SK-N-SH treated with all-trans-retinoic acid at 6 μM for 48 hours (cell line): ENCODE measurements around the gene UBE2V1.

Experiments
- ATAC-seq: fragments of 200-7000 bp; cut with Tn5 transposase; 3 replicates; pipeline ENCODE4 v1.9.1; 2020; ENCODE audit warnings: mild to moderate bottlenecking, moderate library complexity
- ARNTL ChIP-seq: fragments of 450-650 bp; formaldehyde crosslinking; IDR thresholded peaks from 2 replicates; pipeline ENCODE4 v1.5.0; 2020; ENCODE audit warnings: low read depth, mild to moderate bottlenecking, moderate library complexity, borderline replicate concordance
- BACH2 ChIP-seq: fragments of 250-450 bp; sonication (Bioruptor Pico); IDR thresholded peaks from 2 replicates; pipeline ENCODE4 v1.9.0; 2021; ENCODE audit warnings: mild to moderate bottlenecking, borderline replicate concordance
- CREB5 ChIP-seq: fragments of 250-450 bp; sonication (Bioruptor Pico); IDR thresholded peaks from 2 replicates; pipeline ENCODE4 v1.5.1; 2020; ENCODE audit warnings: low read depth, mild to moderate bottlenecking, moderate library complexity
- CSDC2 ChIP-seq: fragments of 250-450 bp; sonication (Bioruptor Pico); IDR thresholded peaks from 2 replicates; pipeline ENCODE4 v1.5.0; 2020; ENCODE audit warnings: mild to moderate bottlenecking, moderate library complexity
- ESRRG ChIP-seq: fragments of 250-450 bp; sonication (Bioruptor Pico); IDR thresholded peaks from 2 replicates; pipeline ENCODE4 v1.6.1; 2021; ENCODE audit warnings: mild to moderate bottlenecking
- GLIS3 ChIP-seq: fragments of 250-450 bp; sonication (Bioruptor Pico); IDR thresholded peaks from 2 replicates; pipeline ENCODE4 v1.5.0; 2020; ENCODE audit warnings: mild to moderate bottlenecking, moderate library complexity
- ISL1 ChIP-seq: fragments of 250-450 bp; sonication (Bioruptor Pico); IDR thresholded peaks from 2 replicates; pipeline ENCODE4 v2.1.2; 2022; ENCODE audit warnings: mild to moderate bottlenecking, moderate library complexity
- OSR1 ChIP-seq: fragments of 250-450 bp; sonication (Bioruptor Pico); IDR thresholded peaks from 2 replicates; pipeline ENCODE4 v1.8.0; 2022; ENCODE audit warnings: moderate library complexity, mild to moderate bottlenecking, inconsistent platforms
- PATZ1 ChIP-seq: fragments of 250-450 bp; sonication (Bioruptor Pico); IDR thresholded peaks from 2 replicates; pipeline ENCODE4 v1.8.0; 2020; ENCODE audit warnings: mild to moderate bottlenecking, moderate library complexity, borderline replicate concordance
- PPARA ChIP-seq: fragments of 250-450 bp; sonication (Bioruptor Pico); IDR thresholded peaks from 2 replicates; pipeline ENCODE4 v1.5.0; 2020; ENCODE audit warnings: mild to moderate bottlenecking, borderline replicate concordance
- RARB ChIP-seq: fragments of 250-450 bp; sonication (Bioruptor Pico); IDR thresholded peaks from 2 replicates; pipeline ENCODE4 v1.8.0; 2021; ENCODE audit warnings: mild to moderate bottlenecking, moderate library complexity
- SNAI2 ChIP-seq: fragments of 250-450 bp; sonication (Bioruptor Pico); IDR thresholded peaks from 2 replicates; pipeline ENCODE4 v1.5.0; 2020; ENCODE audit warnings: mild to moderate bottlenecking, moderate library complexity
- TCF4 ChIP-seq: fragments of 250-450 bp; sonication (Bioruptor Pico); IDR thresholded peaks from 2 replicates; pipeline ENCODE4 v1.8.0; 2021; ENCODE audit warnings: mild to moderate bottlenecking, moderate library complexity, borderline replicate concordance
- TOX ChIP-seq: fragments of 250-450 bp; sonication (Bioruptor Pico); IDR thresholded peaks from 2 replicates; pipeline ENCODE4 v1.8.0; 2021; ENCODE audit warnings: mild to moderate bottlenecking, moderate library complexity, borderline replicate concordance
- ZC3H10 ChIP-seq: fragments of 250-450 bp; sonication (Bioruptor Pico); IDR thresholded peaks from 2 replicates; pipeline ENCODE4 v1.5.1; 2021; ENCODE audit warnings: mild to moderate bottlenecking, moderate library complexity
- ZFP3 ChIP-seq: fragments of 250-450 bp; sonication (Bioruptor Pico); IDR thresholded peaks from 2 replicates; pipeline ENCODE4 v1.5.0; 2020; ENCODE audit warnings: mild to moderate bottlenecking, moderate library complexity
- ZFP30 ChIP-seq: fragments of 450-650 bp; formaldehyde crosslinking; IDR thresholded peaks from 2 replicates; pipeline ENCODE4 v1.5.0; 2022; ENCODE audit warnings: mild to moderate bottlenecking, moderate library complexity
- ZNF565 ChIP-seq: fragments of 450-650 bp; formaldehyde crosslinking; conservative IDR thresholded peaks from 2 replicates; pipeline ENCODE4 v1.5.0; 2020; ENCODE audit warnings: low read depth, mild to moderate bottlenecking, moderate library complexity
- ZNF70 ChIP-seq: fragments of 450-650 bp; formaldehyde crosslinking; IDR thresholded peaks from 2 replicates; pipeline ENCODE4 v1.5.0; 2020; ENCODE audit warnings: mild to moderate bottlenecking, moderate library complexity
- ZNF8 ChIP-seq: fragments of 450-650 bp; formaldehyde crosslinking; IDR thresholded peaks from 2 replicates; pipeline ENCODE4 v1.5.0; 2020; ENCODE audit warnings: mild to moderate bottlenecking, moderate library complexity
- TF ChIP-seq, protein P1 (sequence below): fragments of 250-450 bp; sonication (Bioruptor Pico); IDR thresholded peaks from 2 replicates; pipeline ENCODE4 v1.8.0; 2021; ENCODE audit warnings: low read depth, mild to moderate bottlenecking, moderate library complexity, borderline replicate concordance
- TF ChIP-seq, protein P2 (sequence below): fragments of 250-450 bp; sonication (Bioruptor Pico); IDR thresholded peaks from 2 replicates; pipeline ENCODE4 v1.5.0; 2020; ENCODE audit warnings: mild to moderate bottlenecking, moderate library complexity
- TF ChIP-seq, protein P3 (sequence below): fragments of 250-450 bp; sonication (Bioruptor Pico); IDR thresholded peaks from 2 replicates; pipeline ENCODE4 v1.5.1; 2021; ENCODE audit warnings: mild to moderate bottlenecking, moderate library complexity

The UBE2V1 gene

GRCh38 chr20:50067461-50067860 is 45.5 kb downstream of the UBE2V1 start (continued):
- TF ChIP-seq PATZ1 (CRISPR knock-in tag) (no peak), PPARA (no peak), CSDC2 (CRISPR knock-in tag) (no peak), ISL1 (no peak), ZC3H10 (CRISPR knock-in tag) (no peak), ZNF8 (CRISPR knock-in tag) (no peak), ZFP30 (CRISPR knock-in tag) (no peak), SNAI2 (no peak), ARNTL (CRISPR knock-in tag) (no peak), ZNF70 (no peak), GLIS3 (CRISPR knock-in tag) (no peak), TCF4 (CRISPR knock-in tag) (no peak), RARB (CRISPR knock-in tag) (no peak), OSR1 (CRISPR knock-in tag) (no peak), BACH2 (CRISPR knock-in tag) (no peak)

GRCh38 chr20:50067018-50067417 is 45.9 kb downstream of the UBE2V1 start:
- no peak for ATAC-seq
- TF ChIP-seq CREB5: no peak
- no peak for TF ChIP-seq ZFP3 (CRISPR knock-in tag)
- no peak for TF ChIP-seq ZFP30 (CRISPR knock-in tag)
- TF ChIP-seq TOX: no peak
- TF ChIP-seq, protein P1, sequence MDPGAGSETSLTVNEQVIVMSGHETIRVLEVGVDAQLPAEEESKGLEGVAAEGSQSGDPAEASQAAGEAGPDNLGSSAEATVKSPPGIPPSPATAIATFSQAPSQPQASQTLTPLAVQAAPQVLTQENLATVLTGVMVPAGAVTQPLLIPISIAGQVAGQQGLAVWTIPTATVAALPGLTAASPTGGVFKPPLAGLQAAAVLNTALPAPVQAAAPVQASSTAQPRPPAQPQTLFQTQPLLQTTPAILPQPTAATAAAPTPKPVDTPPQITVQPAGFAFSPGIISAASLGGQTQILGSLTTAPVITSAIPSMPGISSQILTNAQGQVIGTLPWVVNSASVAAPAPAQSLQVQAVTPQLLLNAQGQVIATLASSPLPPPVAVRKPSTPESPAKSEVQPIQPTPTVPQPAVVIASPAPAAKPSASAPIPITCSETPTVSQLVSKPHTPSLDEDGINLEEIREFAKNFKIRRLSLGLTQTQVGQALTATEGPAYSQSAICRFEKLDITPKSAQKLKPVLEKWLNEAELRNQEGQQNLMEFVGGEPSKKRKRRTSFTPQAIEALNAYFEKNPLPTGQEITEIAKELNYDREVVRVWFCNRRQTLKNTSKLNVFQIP (CRISPR knock-in tag): no peak
- no peak for TF ChIP-seq ESRRG (CRISPR knock-in tag)
- TF ChIP-seq OSR1 (CRISPR knock-in tag): no peak
- TF ChIP-seq, protein P2, sequence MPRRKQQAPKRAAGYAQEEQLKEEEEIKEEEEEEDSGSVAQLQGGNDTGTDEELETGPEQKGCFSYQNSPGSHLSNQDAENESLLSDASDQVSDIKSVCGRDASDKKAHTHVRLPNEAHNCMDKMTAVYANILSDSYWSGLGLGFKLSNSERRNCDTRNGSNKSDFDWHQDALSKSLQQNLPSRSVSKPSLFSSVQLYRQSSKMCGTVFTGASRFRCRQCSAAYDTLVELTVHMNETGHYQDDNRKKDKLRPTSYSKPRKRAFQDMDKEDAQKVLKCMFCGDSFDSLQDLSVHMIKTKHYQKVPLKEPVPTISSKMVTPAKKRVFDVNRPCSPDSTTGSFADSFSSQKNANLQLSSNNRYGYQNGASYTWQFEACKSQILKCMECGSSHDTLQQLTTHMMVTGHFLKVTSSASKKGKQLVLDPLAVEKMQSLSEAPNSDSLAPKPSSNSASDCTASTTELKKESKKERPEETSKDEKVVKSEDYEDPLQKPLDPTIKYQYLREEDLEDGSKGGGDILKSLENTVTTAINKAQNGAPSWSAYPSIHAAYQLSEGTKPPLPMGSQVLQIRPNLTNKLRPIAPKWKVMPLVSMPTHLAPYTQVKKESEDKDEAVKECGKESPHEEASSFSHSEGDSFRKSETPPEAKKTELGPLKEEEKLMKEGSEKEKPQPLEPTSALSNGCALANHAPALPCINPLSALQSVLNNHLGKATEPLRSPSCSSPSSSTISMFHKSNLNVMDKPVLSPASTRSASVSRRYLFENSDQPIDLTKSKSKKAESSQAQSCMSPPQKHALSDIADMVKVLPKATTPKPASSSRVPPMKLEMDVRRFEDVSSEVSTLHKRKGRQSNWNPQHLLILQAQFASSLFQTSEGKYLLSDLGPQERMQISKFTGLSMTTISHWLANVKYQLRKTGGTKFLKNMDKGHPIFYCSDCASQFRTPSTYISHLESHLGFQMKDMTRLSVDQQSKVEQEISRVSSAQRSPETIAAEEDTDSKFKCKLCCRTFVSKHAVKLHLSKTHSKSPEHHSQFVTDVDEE (CRISPR knock-in tag): no peak
- no peak for TF ChIP-seq PATZ1 (CRISPR knock-in tag)
- no peak for TF ChIP-seq PPARA
- no peak for TF ChIP-seq RARB (CRISPR knock-in tag)
- TF ChIP-seq BACH2 (CRISPR knock-in tag): no peak
- TF ChIP-seq ZNF70: no peak
- TF ChIP-seq ZNF565 (CRISPR knock-in tag): no peak
- no peak for TF ChIP-seq TCF4 (CRISPR knock-in tag)
- TF ChIP-seq, protein P3, sequence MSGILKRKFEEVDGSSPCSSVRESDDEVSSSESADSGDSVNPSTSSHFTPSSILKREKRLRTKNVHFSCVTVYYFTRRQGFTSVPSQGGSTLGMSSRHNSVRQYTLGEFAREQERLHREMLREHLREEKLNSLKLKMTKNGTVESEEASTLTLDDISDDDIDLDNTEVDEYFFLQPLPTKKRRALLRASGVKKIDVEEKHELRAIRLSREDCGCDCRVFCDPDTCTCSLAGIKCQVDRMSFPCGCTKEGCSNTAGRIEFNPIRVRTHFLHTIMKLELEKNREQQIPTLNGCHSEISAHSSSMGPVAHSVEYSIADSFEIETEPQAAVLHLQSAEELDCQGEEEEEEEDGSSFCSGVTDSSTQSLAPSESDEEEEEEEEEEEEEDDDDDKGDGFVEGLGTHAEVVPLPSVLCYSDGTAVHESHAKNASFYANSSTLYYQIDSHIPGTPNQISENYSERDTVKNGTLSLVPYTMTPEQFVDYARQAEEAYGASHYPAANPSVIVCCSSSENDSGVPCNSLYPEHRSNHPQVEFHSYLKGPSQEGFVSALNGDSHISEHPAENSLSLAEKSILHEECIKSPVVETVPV: no peak
- no peak for TF ChIP-seq ISL1
